ENCODE measurements around the gene IRS4.

DNA sequence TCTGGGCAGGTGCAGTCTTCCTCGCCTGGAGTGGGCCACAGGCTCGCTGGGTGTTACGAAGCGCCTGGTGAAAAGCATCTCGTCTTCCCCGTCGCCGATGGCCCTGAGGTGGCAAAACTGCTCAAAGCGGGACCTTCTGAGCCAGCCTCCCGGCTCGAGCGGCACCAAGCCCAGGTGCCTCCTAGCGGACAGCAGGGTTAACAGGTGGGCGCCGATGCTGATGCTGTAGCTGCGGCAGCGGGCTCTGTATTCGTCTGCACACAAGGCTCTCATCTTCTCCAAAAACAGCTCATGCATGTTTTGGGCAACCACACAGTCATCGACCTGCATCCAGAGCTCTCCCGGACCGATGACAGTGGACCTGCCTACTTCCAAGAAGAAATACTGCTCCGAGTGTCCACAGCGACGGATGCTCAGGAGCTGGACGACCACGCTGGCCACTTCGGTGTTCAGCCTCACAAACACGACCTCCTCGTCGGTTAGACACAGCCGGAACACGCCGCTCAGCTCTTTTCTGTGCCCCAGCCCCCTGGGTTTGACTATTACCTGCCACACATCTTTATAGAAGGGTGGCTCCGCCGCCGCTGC is 1.2 kb downstream of the IRS4 start:
- TF ChIP-seq, protein P1, sequence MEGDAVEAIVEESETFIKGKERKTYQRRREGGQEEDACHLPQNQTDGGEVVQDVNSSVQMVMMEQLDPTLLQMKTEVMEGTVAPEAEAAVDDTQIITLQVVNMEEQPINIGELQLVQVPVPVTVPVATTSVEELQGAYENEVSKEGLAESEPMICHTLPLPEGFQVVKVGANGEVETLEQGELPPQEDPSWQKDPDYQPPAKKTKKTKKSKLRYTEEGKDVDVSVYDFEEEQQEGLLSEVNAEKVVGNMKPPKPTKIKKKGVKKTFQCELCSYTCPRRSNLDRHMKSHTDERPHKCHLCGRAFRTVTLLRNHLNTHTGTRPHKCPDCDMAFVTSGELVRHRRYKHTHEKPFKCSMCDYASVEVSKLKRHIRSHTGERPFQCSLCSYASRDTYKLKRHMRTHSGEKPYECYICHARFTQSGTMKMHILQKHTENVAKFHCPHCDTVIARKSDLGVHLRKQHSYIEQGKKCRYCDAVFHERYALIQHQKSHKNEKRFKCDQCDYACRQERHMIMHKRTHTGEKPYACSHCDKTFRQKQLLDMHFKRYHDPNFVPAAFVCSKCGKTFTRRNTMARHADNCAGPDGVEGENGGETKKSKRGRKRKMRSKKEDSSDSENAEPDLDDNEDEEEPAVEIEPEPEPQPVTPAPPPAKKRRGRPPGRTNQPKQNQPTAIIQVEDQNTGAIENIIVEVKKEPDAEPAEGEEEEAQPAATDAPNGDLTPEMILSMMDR (IDR thresholded peaks at IDR 0.05), result peak in 5 of 6 experiments; percentile 19 to 40 (median 32)
- no peak for TF ChIP-seq POLR2A (IDR thresholded peaks at IDR 0.05)
